ENCODE data around the gene ACADM. TPM values are rescaled to one million over a fixed set of nuclear protein-coding genes. Genes with fewer than 3 reads are reported as not detected.
"Not testable (repeated sequence)": the region's sequence is repeated elsewhere in the genome, so short reads cannot be mapped to it uniquely, and the experiment has no call there.

ACADM gene
- total RNA-seq, 2 experiments from 2014 or later = 34.9 to 37.5 TPM

- Mint-ChIP-seq H3K9me3 (no peaks in the 10 kb centered on the region), H3K4me1 (no peaks in the 10 kb centered on the region), H3K36me3 (peaks cover 3% of the 10 kb centered on the region), H3K27me3 (no peaks in the 10 kb centered on the region), H3K27ac (no peak overlapping the region), H3K4me3 (no peak overlapping the region)
- POLR2A ChIA-PET = no interaction called here
- no peak for ATAC-seq (ENCODE audit: low read depth)
- DNase-seq = no peak
These were observed 39.6 kb downstream of the ACADM start for GRCh38 chr1:75764057-75764655.

- Mint-ChIP-seq H3K9me3 (no peaks in the 10 kb centered on the region), H3K4me3 (no peak overlapping the region), H3K4me1 (no peaks in the 10 kb centered on the region), H3K27ac (no peak overlapping the region), H3K27me3 (no peaks in the 10 kb centered on the region), H3K36me3 (no peaks in the 10 kb centered on the region)
- ATAC-seq (ENCODE audit: low read depth) = no peak
- no peak for DNase-seq
- POLR2A ChIA-PET = interaction anchor here (1.0 kb wide), 1 partner anchor 21 kb away, joined by 3 read pairs; the partner anchor contains the start of gene RABGGTB
These were observed 41.3 kb downstream of the ACADM start for GRCh38 chr1:75765697-75766355.

- ATAC-seq (ENCODE audit: low read depth) (no peak), DNase-seq (no peak)
- POLR2A ChIA-PET = no interaction called here
- Mint-ChIP-seq H3K27ac (no peak overlapping the region), H3K9me3 (no peaks in the 10 kb centered on the region), H3K36me3 (no peaks in the 10 kb centered on the region), H3K4me1 (no peaks in the 10 kb centered on the region), H3K27me3 (peaks cover 5% of the 10 kb centered on the region), H3K4me3 (no peak overlapping the region)
These were observed 43.5 kb downstream of the ACADM start for GRCh38 chr1:75768016-75768415.

- Mint-ChIP-seq H3K4me1 (no peaks in the 10 kb centered on the region), H3K27me3 (peaks cover 5% of the 10 kb centered on the region), H3K4me3 (no peak overlapping the region), H3K9me3 (peaks cover 5% of the 10 kb centered on the region), H3K36me3 (no peaks in the 10 kb centered on the region), H3K27ac (no peak overlapping the region)
- ATAC-seq (ENCODE audit: low read depth) (no peak), DNase-seq (no peak)
- POLR2A ChIA-PET = no interaction called here
These were observed 46.3 kb downstream of the ACADM start for GRCh38 chr1:75770761-75771160.

- no peak overlapping the region for H3K27ac Mint-ChIP-seq
- no peaks in the 10 kb centered on the region for H3K36me3 Mint-ChIP-seq
- ATAC-seq (ENCODE audit: low read depth) (no peak), DNase-seq (no peak)
- H3K9me3 Mint-ChIP-seq = peaks cover 5% of the 10 kb centered on the region
- POLR2A ChIA-PET = no interaction called here
- no peak overlapping the region for H3K4me3 Mint-ChIP-seq
- H3K27me3 Mint-ChIP-seq = peaks cover 5% of the 10 kb centered on the region
- no peaks in the 10 kb centered on the region for H3K4me1 Mint-ChIP-seq
These were observed 47.5 kb downstream of the ACADM start for GRCh38 chr1:75771978-75772377.

GRCh38 chr1:75777812-75778211 lies 53.3 kb downstream of the ACADM start:
- H3K36me3 Mint-ChIP-seq; H3K27ac Mint-ChIP-seq; ATAC-seq (ENCODE audit: low read depth); DNase-seq; H3K4me3 Mint-ChIP-seq; H3K9me3 Mint-ChIP-seq; POLR2A ChIA-PET; H3K4me1 Mint-ChIP-seq: not testable (repeated sequence)
- H3K27me3 Mint-ChIP-seq = peaks cover 17% of the 10 kb centered on the region

- ATAC-seq (ENCODE audit: low read depth); POLR2A ChIA-PET; H3K4me3 Mint-ChIP-seq; H3K9me3 Mint-ChIP-seq; H3K36me3 Mint-ChIP-seq; DNase-seq; H3K4me1 Mint-ChIP-seq; H3K27ac Mint-ChIP-seq: not testable (repeated sequence)
- peaks cover 17% of the 10 kb centered on the region for H3K27me3 Mint-ChIP-seq
These were observed 54.2 kb downstream of the ACADM start for GRCh38 chr1:75778694-75779093.

- H3K9me3 Mint-ChIP-seq; H3K4me1 Mint-ChIP-seq; H3K4me3 Mint-ChIP-seq; H3K27ac Mint-ChIP-seq; ATAC-seq (ENCODE audit: low read depth); DNase-seq; POLR2A ChIA-PET; H3K36me3 Mint-ChIP-seq: not testable (repeated sequence)
- H3K27me3 Mint-ChIP-seq = peaks cover 17% of the 10 kb centered on the region
These were observed 55.7 kb downstream of the ACADM start for GRCh38 chr1:75780183-75780582.

GRCh38 chr1:75783920-75784319 lies 59.4 kb downstream of the ACADM start:
- H3K4me3 Mint-ChIP-seq; ATAC-seq (ENCODE audit: low read depth); POLR2A ChIA-PET; DNase-seq; H3K9me3 Mint-ChIP-seq; H3K27ac Mint-ChIP-seq: not testable (repeated sequence)
- H3K36me3 Mint-ChIP-seq = peaks cover 17% of the 10 kb centered on the region
- peaks cover 22% of the 10 kb centered on the region for H3K4me1 Mint-ChIP-seq
- H3K27me3 Mint-ChIP-seq = peaks cover 15% of the 10 kb centered on the region

GRCh38 chr1:75785320-75785982 lies 60.9 kb downstream of the ACADM start:
- Mint-ChIP-seq H3K27ac (peak overlapping the region; percentile 96), H3K27me3 (peaks cover 8% of the 10 kb centered on the region), H3K36me3 (peaks cover 30% of the 10 kb centered on the region), H3K9me3 (peaks cover 2% of the 10 kb centered on the region), H3K4me1 (peaks cover 36% of the 10 kb centered on the region), H3K4me3 (peak overlapping the region; percentile 99)
- POLR2A ChIA-PET = interaction anchor here (0.6 to 1.0 kb wide), 5 partner anchors 9 to 64 kb away, joined by 3 to 4 read pairs (median 4); no protein-coding TSS in a partner anchor
- peak; percentile 4 for ATAC-seq (ENCODE audit: low read depth)
- no peak for DNase-seq

GRCh38 chr1:75785983-75786853 lies 61.7 kb downstream of the ACADM start, which contains the start of gene RABGGTB:
Gene RABGGTB, plus strand, starts transcription at chr1:75786256. Its CDS starts 16 bp downstream, at chr1:75786272.
- Mint-ChIP-seq H3K27me3 (peaks cover 3% of the 10 kb centered on the region), H3K27ac (peak within 1 kb of the TSS; percentile 96), H3K36me3 (peaks cover 35% of the 10 kb centered on the region), H3K4me3 (peak within 1 kb of the TSS; percentile 99), H3K4me1 (peaks cover 41% of the 10 kb centered on the region), H3K9me3 (peaks cover 2% of the 10 kb centered on the region)
- ATAC-seq (ENCODE audit: low read depth) (peak; percentile 94), DNase-seq (peak; percentile 91)
- POLR2A ChIA-PET = interaction anchor here (0.6 to 1.5 kb wide), 10 partner anchors 9 to 319 kb away, joined by 3 to 7 read pairs (median 4); partner anchors contain the start of gene MSH4

GRCh38 chr1:75786901-75787493 lies 62.5 kb downstream of the ACADM start:
- Mint-ChIP-seq H3K27me3 (no peaks in the 10 kb centered on the region), H3K4me3 (peak overlapping the region; percentile 99), H3K36me3 (peaks cover 40% of the 10 kb centered on the region), H3K27ac (peak overlapping the region; percentile 96), H3K9me3 (no peaks in the 10 kb centered on the region), H3K4me1 (peaks cover 44% of the 10 kb centered on the region)
- POLR2A ChIA-PET = interaction anchor here (0.6 to 1.5 kb wide), 6 partner anchors 9 to 318 kb away, joined by 3 to 7 read pairs (median 3); partner anchors contain the start of gene MSH4
- DNase-seq = no peak
- ATAC-seq (ENCODE audit: low read depth) = no peak
